HG03520 (cell line): ENCODE results near the gene MACROD2.

Experiments
- ATAC-seq: cut with Tn5 transposase; IDR thresholded peaks from one replicate; pipeline ENCODE4 v1.9.1; 2021; ENCODE audit warnings: mild to moderate bottlenecking, moderate library complexity; ENCODE audit not compliant: unreplicated experiment

Gene MACROD2

GRCh38 chr20:15292405-15292804, 1297.1 kb downstream of the MACROD2 start:
- no peak for ATAC-seq

- ATAC-seq = no peak
These were observed 1301.1 kb downstream of the MACROD2 start for GRCh38 chr20:15296422-15296821.

- no peak for ATAC-seq
These were observed 1302.0 kb downstream of the MACROD2 start for GRCh38 chr20:15297059-15297875.

- ATAC-seq = no peak
These were observed 1306.8 kb downstream of the MACROD2 start for GRCh38 chr20:15302075-15302474.

GRCh38 chr20:15310361-15310760, 1315.0 kb downstream of the MACROD2 start:
- ATAC-seq = no peak

GRCh38 chr20:15316556-15316955, 1321.2 kb downstream of the MACROD2 start:
- no peak for ATAC-seq

- peak; percentile 73 for ATAC-seq
These were observed 1322.4 kb downstream of the MACROD2 start for GRCh38 chr20:15317546-15318232.

- peak; percentile 35 for ATAC-seq
These were observed 1323.4 kb downstream of the MACROD2 start for GRCh38 chr20:15318682-15319081.

GRCh38 chr20:15319439-15319838, 1324.1 kb downstream of the MACROD2 start:
- ATAC-seq = no peak

- ATAC-seq = no peak
These were observed 1325.6 kb downstream of the MACROD2 start for GRCh38 chr20:15320941-15321340.

GRCh38 chr20:15327123-15327522, 1331.8 kb downstream of the MACROD2 start:
- ATAC-seq = no peak

GRCh38 chr20:15328084-15328483, 1332.8 kb downstream of the MACROD2 start:
- ATAC-seq = no peak

- peak; percentile 80 for ATAC-seq
These were observed 1337.4 kb downstream of the MACROD2 start for GRCh38 chr20:15332711-15333160.

- ATAC-seq = peak; percentile 15
These were observed 1337.9 kb downstream of the MACROD2 start for GRCh38 chr20:15333170-15333569.

GRCh38 chr20:15336011-15336410, 1340.7 kb downstream of the MACROD2 start:
- ATAC-seq = no peak

- ATAC-seq = no peak
These were observed 1341.2 kb downstream of the MACROD2 start for GRCh38 chr20:15336536-15336935.

- no peak for ATAC-seq
These were observed 1343.9 kb downstream of the MACROD2 start for GRCh38 chr20:15339264-15339663.

- ATAC-seq = no peak
These were observed 1347.7 kb downstream of the MACROD2 start for GRCh38 chr20:15342991-15343523.

GRCh38 chr20:15345287-15345686, 1350.0 kb downstream of the MACROD2 start:
- no peak for ATAC-seq

GRCh38 chr20:15346657-15347280, 1351.5 kb downstream of the MACROD2 start:
- no peak for ATAC-seq

GRCh38 chr20:15359056-15359455, 1363.7 kb downstream of the MACROD2 start:
- no peak for ATAC-seq
